ENCODE measurements around the gene MRPL55.
"Not testable (repeated sequence)": the region's sequence is repeated elsewhere in the genome, so short reads cannot be mapped to it uniquely, and the experiment has no call there.

Gene MRPL55

GRCh38 chr1:228120351-228120750 lies 11.3 kb upstream of the MRPL55 start:
- FAIRE-seq = no peak

- FAIRE-seq = no peak
Observed at GRCh38 chr1:228118040-228118439, 8.9 kb upstream of the MRPL55 start.

GRCh38 chr1:228117335-228117734 lies 8.2 kb upstream of the MRPL55 start:
- FAIRE-seq = no peak

- peak; percentile 72 for FAIRE-seq
Observed at GRCh38 chr1:228114827-228115226, 5.7 kb upstream of the MRPL55 start.

GRCh38 chr1:228112617-228113016 lies 3.5 kb upstream of the MRPL55 start:
- no peak for FAIRE-seq

- FAIRE-seq = no peak
Observed at GRCh38 chr1:228112167-228112566, 3.1 kb upstream of the MRPL55 start.

- not testable (repeated sequence) for FAIRE-seq
Observed at GRCh38 chr1:228111315-228111714, 2.2 kb upstream of the MRPL55 start.

GRCh38 chr1:228110556-228110955 lies 1.5 kb upstream of the MRPL55 start:
- no peak for FAIRE-seq

GRCh38 chr1:228109962-228110488 lies 926 bp upstream of the MRPL55 start:
- FAIRE-seq = no peak

- FAIRE-seq = no peak
Observed at GRCh38 chr1:228108742-228109072, 392 bp downstream of the MRPL55 start.

GRCh38 chr1:228108055-228108690 lies 926 bp downstream of the MRPL55 start:
- no peak for FAIRE-seq

GRCh38 chr1:228107636-228108035 lies 1.5 kb downstream of the MRPL55 start:
- FAIRE-seq = no peak

- FAIRE-seq = no peak
Observed at GRCh38 chr1:228106800-228107054, 2.4 kb downstream of the MRPL55 start.

GRCh38 chr1:228105996-228106799 lies 2.9 kb downstream of the MRPL55 start:
- no peak for FAIRE-seq

GRCh38 chr1:228105270-228105995 lies 3.7 kb downstream of the MRPL55 start:
- no peak for FAIRE-seq

GRCh38 chr1:228104526-228105269 lies 4.4 kb downstream of the MRPL55 start:
- FAIRE-seq = no peak

GRCh38 chr1:228102791-228103620 lies 6.1 kb downstream of the MRPL55 start, which contains the start of gene C1orf35:
C1orf35 (minus strand) TSS chr1:228103325; CDS start chr1:228103227, 98 bp downstream.
- peak; percentile 54 for FAIRE-seq

GRCh38 chr1:228101994-228102790 lies 6.9 kb downstream of the MRPL55 start:
- FAIRE-seq = no peak

- FAIRE-seq = no peak
Observed at GRCh38 chr1:228101614-228101993, 7.5 kb downstream of the MRPL55 start.

- no peak for FAIRE-seq
Observed at GRCh38 chr1:228100822-228101613, 8.1 kb downstream of the MRPL55 start.

All from G401.6 (cell line).